HEK293 (cell line): ENCODE data around the gene SARM1.

Source experiments
- CTCF ChIA-PET: fragments of 350-600 bp; formaldehyde crosslinking; extraction: SDS; loops from one replicate; lab custom pipeline; 2021; ENCODE audit warnings: antibody characterized with exemption; lab: Yijun Ruan, JAX
- POLR2A ChIA-PET: fragments of 300-600 bp; formaldehyde crosslinking; extraction: SDS; loops from one replicate; lab custom pipeline; 2020; ENCODE audit warnings: antibody characterized with exemption, inconsistent platforms; lab: Yijun Ruan, JAX
- H3K27ac ChIP-seq: fragments of 200-500 bp; sonication (Bioruptor generic); 2 replicates; pipeline ENCODE4 v1.5.1; 2014; ENCODE audit warnings: low read depth, low read length, control low read depth, inconsistent platforms; ENCODE audit errors: extremely low read depth
- H3K36me3 ChIP-seq, 2 experiments: fragments of 200-500 bp in 1 of 2; sonication (Bioruptor generic) in 1 of 2; 1 replicate in 1 of 2; 2 replicates in 1 of 2; pipeline ENCODE4 v1.5.1; 2014 to 2017; ENCODE audit warnings: inconsistent platforms in 2 of 2, low read length in 2 of 2; ENCODE audit not compliant: control insufficient read depth in 2 of 2, insufficient read depth in 1 of 2
- H3K4me1 ChIP-seq: fragments of 200-500 bp; sonication (Bioruptor generic); 2 replicates; pipeline ENCODE4 v1.5.1; 2014; ENCODE audit warnings: mild to moderate bottlenecking, low read length, inconsistent platforms; ENCODE audit not compliant: control insufficient read depth, insufficient read depth
- H3K4me3 ChIP-seq: 2 replicates; pipeline ENCODE4 v1.5.1; 2011; ENCODE audit warnings: low read depth, mild to moderate bottlenecking, control low read depth, low read length, moderate library complexity
- H3K9me3 ChIP-seq: fragments of 200-500 bp; sonication (Bioruptor generic); 2 replicates; pipeline ENCODE4 v1.5.1; 2014; ENCODE audit warnings: low read depth, low read length, inconsistent platforms; ENCODE audit not compliant: control insufficient read depth, insufficient read depth
- KLF1 ChIP-seq: fragments of 450-650 bp; formaldehyde crosslinking; IDR thresholded peaks from 2 replicates; pipeline ENCODE4 v1.5.1; 2016; ENCODE audit warnings: missing biosample characterization, missing genetic modification characterization
- KLF16 ChIP-seq: fragments of 450-650 bp; formaldehyde crosslinking; IDR thresholded peaks from 2 replicates; pipeline ENCODE4 v1.5.1; 2017; ENCODE audit warnings: missing biosample characterization, missing genetic modification characterization
- RBAK ChIP-seq: fragments of 450-650 bp; formaldehyde crosslinking; IDR thresholded peaks from 2 replicates; pipeline ENCODE4 v1.5.1; 2016; ENCODE audit warnings: missing biosample characterization, missing genetic modification characterization
- ZNF18 ChIP-seq: fragments of 450-650 bp; formaldehyde crosslinking; IDR thresholded peaks from 2 replicates; pipeline ENCODE4 v1.5.1; 2016; ENCODE audit warnings: missing biosample characterization, missing genetic modification characterization
- ZNF398 ChIP-seq: fragments of 450-650 bp; formaldehyde crosslinking; IDR thresholded peaks from 2 replicates; pipeline ENCODE4 v1.5.1; 2017; ENCODE audit warnings: missing biosample characterization, missing genetic modification characterization
- ZNF433 ChIP-seq: fragments of 450-650 bp; formaldehyde crosslinking; IDR thresholded peaks from 2 replicates; pipeline ENCODE4 v1.5.1; 2016; ENCODE audit warnings: missing biosample characterization, missing genetic modification characterization, low read depth
- ZNF514 ChIP-seq: fragments of 450-650 bp; formaldehyde crosslinking; IDR thresholded peaks from 2 replicates; pipeline ENCODE4 v1.5.1; 2016; ENCODE audit warnings: missing biosample characterization, missing genetic modification characterization
- ZNF518A ChIP-seq: fragments of 450-650 bp; formaldehyde crosslinking; conservative IDR thresholded peaks from 2 replicates; pipeline ENCODE4 v1.5.1; 2016; ENCODE audit warnings: low read depth, missing biosample characterization, missing genetic modification characterization
- ZNF521 ChIP-seq: fragments of 450-650 bp; formaldehyde crosslinking; IDR thresholded peaks from 2 replicates; pipeline ENCODE4 v1.5.1; 2017; ENCODE audit warnings: missing biosample characterization, mild to moderate bottlenecking, missing genetic modification characterization
- ZNF529 ChIP-seq: fragments of 450-650 bp; formaldehyde crosslinking; IDR thresholded peaks from 2 replicates; pipeline ENCODE4 v1.5.1; 2017; ENCODE audit warnings: missing genetic modification characterization, missing biosample characterization; ENCODE audit not compliant: insufficient replicate concordance
- ZNF530 ChIP-seq: fragments of 450-650 bp; formaldehyde crosslinking; IDR thresholded peaks from 2 replicates; pipeline ENCODE4 v1.5.1; 2016; ENCODE audit warnings: low read depth, missing biosample characterization, missing genetic modification characterization
- ZNF549 ChIP-seq: fragments of 450-650 bp; IDR thresholded peaks from 2 replicates; pipeline ENCODE4 v1.5.1; 2018; ENCODE audit warnings: missing biosample characterization, missing genetic modification characterization, mild to moderate bottlenecking, inconsistent platforms, moderate library complexity
- ZNF571 ChIP-seq: fragments of 450-650 bp; formaldehyde crosslinking; IDR thresholded peaks from 2 replicates; pipeline ENCODE4 v1.5.0; 2017; ENCODE audit warnings: missing biosample characterization, missing genetic modification characterization
- ZNF623 ChIP-seq: fragments of 450-650 bp; formaldehyde crosslinking; IDR thresholded peaks from 2 replicates; pipeline ENCODE4 v1.5.1; 2016; ENCODE audit warnings: missing biosample characterization, missing genetic modification characterization
- ZNF645 ChIP-seq: fragments of 450-650 bp; formaldehyde crosslinking; IDR thresholded peaks from 2 replicates; pipeline ENCODE4; 2016; ENCODE audit warnings: missing biosample characterization, missing genetic modification characterization
- ZNF837 ChIP-seq: fragments of 450-650 bp; formaldehyde crosslinking; IDR thresholded peaks from 2 replicates; pipeline ENCODE4 v1.5.1; 2016; ENCODE audit warnings: missing biosample characterization, missing genetic modification characterization
- ZSCAN23 ChIP-seq: fragments of 450-650 bp; formaldehyde crosslinking; IDR thresholded peaks from 2 replicates; pipeline ENCODE4 v1.5.1; 2016; ENCODE audit warnings: missing biosample characterization, missing genetic modification characterization
- ZXDB ChIP-seq: fragments of 450-650 bp; formaldehyde crosslinking; IDR thresholded peaks from 2 replicates; pipeline ENCODE4 v1.5.1; 2016; ENCODE audit warnings: missing biosample characterization, missing genetic modification characterization
- TF ChIP-seq, protein P1 (sequence below): fragments of 450-650 bp; formaldehyde crosslinking; IDR thresholded peaks from 2 replicates; pipeline ENCODE4 v1.5.1; 2016; ENCODE audit warnings: missing biosample characterization, missing genetic modification characterization
- TF ChIP-seq, protein P2 (sequence below): fragments of 450-650 bp; formaldehyde crosslinking; IDR thresholded peaks from 2 replicates; pipeline ENCODE4 v1.5.1; 2016; ENCODE audit warnings: missing biosample characterization, missing genetic modification characterization

Gene SARM1

DNA sequence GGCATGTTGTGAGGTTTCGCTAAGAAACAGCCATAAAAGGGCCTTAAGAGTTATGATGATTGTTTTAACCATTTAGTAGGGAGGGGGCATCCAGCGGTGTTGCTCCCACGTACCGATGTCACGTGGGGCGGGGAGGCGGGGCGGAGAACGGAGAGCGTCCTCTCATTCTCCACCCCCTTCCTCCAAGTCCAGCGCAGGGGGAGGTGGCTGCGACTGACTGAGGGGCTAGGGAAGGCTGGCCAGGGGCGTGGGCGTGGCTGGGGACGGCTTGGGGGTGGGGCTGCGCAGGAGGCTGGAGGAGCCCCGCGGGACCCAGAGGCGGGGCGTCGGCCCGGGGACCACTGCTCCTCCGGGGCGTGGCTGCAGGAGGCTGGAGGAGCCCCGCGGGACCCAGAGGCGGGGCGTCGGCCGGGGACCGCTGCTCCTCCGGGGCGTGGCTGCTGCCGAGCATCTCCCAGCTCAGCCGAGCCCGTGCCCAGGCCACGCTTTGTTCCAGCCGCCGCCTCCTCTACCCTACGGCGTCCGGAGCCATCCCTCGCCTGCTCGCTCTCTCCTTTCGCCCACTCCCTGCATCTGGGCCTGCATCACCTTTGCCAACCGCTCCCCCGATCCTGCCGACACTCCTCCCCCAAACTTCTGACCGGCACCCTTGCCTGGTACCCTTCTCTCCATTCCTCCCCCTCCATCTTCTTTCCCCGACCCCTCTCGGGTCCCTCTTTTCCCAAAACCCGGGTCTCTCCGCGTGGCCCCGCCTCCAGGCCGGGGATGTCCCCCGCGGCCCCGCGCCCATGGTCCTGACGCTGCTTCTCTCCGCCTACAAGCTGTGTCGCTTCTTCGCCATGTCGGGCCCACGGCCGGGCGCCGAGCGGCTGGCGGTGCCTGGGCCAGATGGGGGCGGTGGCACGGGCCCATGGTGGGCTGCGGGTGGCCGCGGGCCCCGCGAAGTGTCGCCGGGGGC, at the start of gene SARM1 (continued):
- TF ChIP-seq ZNF518A (no peak), ZNF521 (no peak), ZXDB (tag by site-specific recombination) (no peak; the same call in 1 of the 2 replicates), KLF1 (peak; percentile 96), ZNF623 (tag by site-specific recombination) (no peak), ZNF837 (no peak), ZNF18 (no peak), ZSCAN23 (peak; percentile 72; the same call in 1 of the 2 replicates), ZNF549 (tag by site-specific recombination) (no peak)
- TF ChIP-seq, protein P1, sequence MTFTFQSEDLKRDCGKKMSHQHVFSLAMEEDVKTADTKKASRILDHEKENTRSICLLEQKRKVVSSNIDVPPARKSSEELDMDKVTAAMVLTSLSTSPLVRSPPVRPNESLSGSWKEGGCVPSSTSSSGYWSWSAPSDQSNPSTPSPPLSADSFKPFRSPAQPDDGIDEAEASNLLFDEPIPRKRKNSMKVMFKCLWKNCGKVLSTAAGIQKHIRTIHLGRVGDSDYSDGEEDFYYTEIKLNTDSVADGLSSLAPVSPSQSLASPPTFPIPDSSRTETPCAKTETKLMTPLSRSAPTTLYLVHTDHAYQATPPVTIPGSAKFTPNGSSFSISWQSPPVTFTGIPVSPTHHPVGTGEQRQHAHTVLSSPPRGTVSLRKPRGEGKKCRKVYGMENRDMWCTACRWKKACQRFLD (tag by site-specific recombination): no peak

GRCh38 chr17:28324267-28324745, 47.2 kb upstream of the SARM1 start:
- ChIA-PET CTCF (no interaction called here), POLR2A (interaction anchor here (2.5 kb wide), 1 partner anchor 11 kb away, joined by 17 read pairs; the partner anchor contains the start of genes IFT20 and TNFAIP1)
- TF ChIP-seq KLF16: no peak
- no peak for TF ChIP-seq ZNF398 (tag by site-specific recombination)
- TF ChIP-seq ZNF530 (tag by site-specific recombination): no peak
- TF ChIP-seq ZNF529 (tag by site-specific recombination): no peak
- TF ChIP-seq RBAK (tag by site-specific recombination): no peak
- no peak for TF ChIP-seq ZNF433 (tag by site-specific recombination)
- no peak for TF ChIP-seq ZXDB (tag by site-specific recombination)
- no peak for TF ChIP-seq ZNF514 (tag by site-specific recombination)
- no peak for TF ChIP-seq ZNF645 (tag by site-specific recombination)
- TF ChIP-seq, protein P2, sequence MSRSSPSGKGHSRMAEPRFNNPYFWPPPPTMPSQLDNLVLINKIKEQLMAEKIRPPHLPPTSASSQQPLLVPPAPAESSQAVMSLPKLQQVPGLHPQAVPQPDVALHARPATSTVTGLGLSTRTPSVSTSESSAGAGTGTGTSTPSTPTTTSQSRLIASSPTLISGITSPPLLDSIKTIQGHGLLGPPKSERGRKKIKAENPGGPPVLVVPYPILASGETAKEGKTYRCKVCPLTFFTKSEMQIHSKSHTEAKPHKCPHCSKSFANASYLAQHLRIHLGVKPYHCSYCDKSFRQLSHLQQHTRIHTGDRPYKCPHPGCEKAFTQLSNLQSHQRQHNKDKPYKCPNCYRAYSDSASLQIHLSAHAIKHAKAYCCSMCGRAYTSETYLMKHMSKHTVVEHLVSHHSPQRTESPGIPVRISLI (tag by site-specific recombination): no peak
- no peak for TF ChIP-seq ZNF571 (tag by site-specific recombination)
- H3K4me1 ChIP-seq: peaks cover 12% of the 10 kb centered on the region; the same call in 1 of the 2 replicates
- no peaks in the 10 kb centered on the region for H3K9me3 ChIP-seq
- no peak overlapping the region for H3K4me3 ChIP-seq
- H3K27ac ChIP-seq: no peak overlapping the region
- peaks cover 34 to 54% of the 10 kb centered on the region in 2 experiments for H3K36me3 ChIP-seq
